CD4-positive, alpha-beta T cell treated with Interleukin-10 for 1 hour (primary cell): ENCODE measurements around the gene CC2D2B.
"Not testable (repeated sequence)": the region's sequence is repeated elsewhere in the genome, so short reads cannot be mapped to it uniquely, and the experiment has no call there.

Source experiments
- DNase-seq: peaks from one replicate; pipeline ENCODE4 v3.0.0-alpha.2; 2020

CC2D2B gene

GRCh38 chr10:95907456-95908253 lies at the start of gene CC2D2B:
CC2D2B (plus strand) TSS chr10:95907975; CDS start chr10:95911324, 3,349 bp downstream.
- DNase-seq = peak; percentile 62

GRCh38 chr10:95860166-95860940 lies 47.4 kb upstream of the CC2D2B start:
- DNase-seq = no peak

- no peak for DNase-seq
Measured at GRCh38 chr10:95861386-95861785, 46.4 kb upstream of the CC2D2B start.

- peak; percentile 45 for DNase-seq
Measured at GRCh38 chr10:95864906-95865813, 42.6 kb upstream of the CC2D2B start.

- DNase-seq = no peak
Measured at GRCh38 chr10:95865814-95866466, 41.8 kb upstream of the CC2D2B start.

- no peak for DNase-seq
Measured at GRCh38 chr10:95866467-95866842, 41.3 kb upstream of the CC2D2B start.

GRCh38 chr10:95867866-95868265 lies 39.9 kb upstream of the CC2D2B start:
- DNase-seq = no peak

GRCh38 chr10:95872158-95872711 lies 35.5 kb upstream of the CC2D2B start:
- no peak for DNase-seq

GRCh38 chr10:95873139-95873538 lies 34.6 kb upstream of the CC2D2B start:
- no peak for DNase-seq

GRCh38 chr10:95873651-95874050 lies 34.1 kb upstream of the CC2D2B start:
- DNase-seq = no peak

- DNase-seq = not testable (repeated sequence)
Measured at GRCh38 chr10:95874783-95875182, 33.0 kb upstream of the CC2D2B start.

GRCh38 chr10:95876756-95877155 lies 31.0 kb upstream of the CC2D2B start:
- no peak for DNase-seq

- no peak for DNase-seq
Measured at GRCh38 chr10:95877881-95878280, 29.9 kb upstream of the CC2D2B start.

GRCh38 chr10:95880704-95881103 lies 27.1 kb upstream of the CC2D2B start:
- DNase-seq = no peak

- DNase-seq = no peak
Measured at GRCh38 chr10:95881316-95881715, 26.5 kb upstream of the CC2D2B start.

- DNase-seq = no peak
Measured at GRCh38 chr10:95889830-95890229, 17.9 kb upstream of the CC2D2B start.

- no peak for DNase-seq
Measured at GRCh38 chr10:95896071-95896850, 11.5 kb upstream of the CC2D2B start.

GRCh38 chr10:95905897-95906580 lies 1.7 kb upstream of the CC2D2B start:
- DNase-seq = not testable (repeated sequence)

GRCh38 chr10:95906677-95907455 lies 909 bp upstream of the CC2D2B start:
- DNase-seq = no peak

- no peak for DNase-seq
Measured at GRCh38 chr10:95908450-95908849, 675 bp downstream of the CC2D2B start.
